GM21786 (cell line): ENCODE measurements around the gene GDPD4.
"Not testable (repeated sequence)": the region's sequence is repeated elsewhere in the genome, so short reads cannot be mapped to it uniquely, and the experiment has no call there.

Experiments
- ATAC-seq: cut with Tn5 transposase; IDR thresholded peaks from one replicate; pipeline ENCODE4 v1.9.1; 2021; ENCODE audit not compliant: unreplicated experiment

The GDPD4 gene

GRCh38 chr11:77301510-77301909 lies at the start of gene GDPD4:
GDPD4 (minus strand) TSS chr11:77301686; CDS start chr11:77285137, 16,549 bp downstream.
- ATAC-seq, result no peak

GRCh38 chr11:77347948-77348347 lies 46.5 kb upstream of the GDPD4 start:
- no peak for ATAC-seq

- no peak for ATAC-seq
Observed at GRCh38 chr11:77346906-77347603, 45.6 kb upstream of the GDPD4 start.

- ATAC-seq, result no peak
Observed at GRCh38 chr11:77345621-77346020, 44.1 kb upstream of the GDPD4 start.

- ATAC-seq, result no peak
Observed at GRCh38 chr11:77340501-77340900, 39.0 kb upstream of the GDPD4 start.

- no peak for ATAC-seq
Observed at GRCh38 chr11:77332259-77332658, 30.8 kb upstream of the GDPD4 start.

GRCh38 chr11:77325159-77325558 lies 23.7 kb upstream of the GDPD4 start:
- no peak for ATAC-seq

GRCh38 chr11:77324508-77324907 lies 23.0 kb upstream of the GDPD4 start:
- no peak for ATAC-seq

GRCh38 chr11:77322926-77323590 lies 21.6 kb upstream of the GDPD4 start:
- ATAC-seq, result no peak

GRCh38 chr11:77322506-77322905 lies 21.0 kb upstream of the GDPD4 start:
- no peak for ATAC-seq

GRCh38 chr11:77320351-77320750 lies 18.9 kb upstream of the GDPD4 start:
- no peak for ATAC-seq

- no peak for ATAC-seq
Observed at GRCh38 chr11:77318600-77318999, 17.1 kb upstream of the GDPD4 start.

- no peak for ATAC-seq
Observed at GRCh38 chr11:77316733-77317342, 15.4 kb upstream of the GDPD4 start.

- ATAC-seq, result no peak
Observed at GRCh38 chr11:77312107-77312506, 10.6 kb upstream of the GDPD4 start.

- ATAC-seq, result no peak
Observed at GRCh38 chr11:77311701-77312100, 10.2 kb upstream of the GDPD4 start.

GRCh38 chr11:77310721-77311120 lies 9.2 kb upstream of the GDPD4 start:
- ATAC-seq, result no peak

GRCh38 chr11:77309401-77310085 lies 8.1 kb upstream of the GDPD4 start:
- ATAC-seq, result no peak

GRCh38 chr11:77308838-77309237 lies 7.4 kb upstream of the GDPD4 start:
- no peak for ATAC-seq

- ATAC-seq, result no peak
Observed at GRCh38 chr11:77303328-77303727, 1.8 kb upstream of the GDPD4 start.

GRCh38 chr11:77302752-77303151 lies 1.3 kb upstream of the GDPD4 start:
- no peak for ATAC-seq

GRCh38 chr11:77300695-77301094 lies 791 bp downstream of the GDPD4 start:
- no peak for ATAC-seq

GRCh38 chr11:77300028-77300427 lies 1.5 kb downstream of the GDPD4 start:
- ATAC-seq, result not testable (repeated sequence)
